Astrocyte (in vitro differentiated cells and primary cell): ENCODE data around the gene GPX7.

ENCODE experiments used
- EZH2 ChIP-seq: IDR thresholded peaks from 2 replicates; pipeline ENCODE4 v1.6.1; 2012; ENCODE audit warnings: mild to moderate bottlenecking, low read length, inconsistent platforms; ENCODE audit not compliant: insufficient read depth
- TF ChIP-seq, protein P1 (sequence below): IDR thresholded peaks from 2 replicates; pipeline ENCODE4 v1.5.1; 2011; ENCODE audit warnings: low read depth, mild to moderate bottlenecking, inconsistent platforms, low read length, moderate library complexity; ENCODE audit not compliant: insufficient read depth

DNA sequence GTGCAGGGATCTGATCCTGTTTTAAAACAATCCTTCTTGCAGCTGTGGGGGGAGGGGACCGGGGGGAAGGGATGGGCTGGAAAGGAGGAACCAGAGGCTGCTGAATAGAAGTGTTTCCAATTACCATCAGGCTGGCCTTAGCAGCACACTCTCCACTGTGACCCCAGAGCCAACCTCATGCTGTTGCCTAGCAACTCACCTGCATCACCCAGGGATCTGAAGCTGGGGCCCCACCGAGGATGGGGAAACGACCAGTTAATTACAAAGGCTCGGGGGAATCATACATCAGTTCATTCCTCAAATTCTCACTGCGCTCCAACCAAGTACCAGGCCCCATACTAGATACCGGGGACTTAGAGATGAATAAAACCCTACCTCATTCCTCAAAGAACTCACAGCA lies 11.9 kb upstream of the GPX7 start:
- TF ChIP-seq EZH2, result no peak
- TF ChIP-seq, protein P1, sequence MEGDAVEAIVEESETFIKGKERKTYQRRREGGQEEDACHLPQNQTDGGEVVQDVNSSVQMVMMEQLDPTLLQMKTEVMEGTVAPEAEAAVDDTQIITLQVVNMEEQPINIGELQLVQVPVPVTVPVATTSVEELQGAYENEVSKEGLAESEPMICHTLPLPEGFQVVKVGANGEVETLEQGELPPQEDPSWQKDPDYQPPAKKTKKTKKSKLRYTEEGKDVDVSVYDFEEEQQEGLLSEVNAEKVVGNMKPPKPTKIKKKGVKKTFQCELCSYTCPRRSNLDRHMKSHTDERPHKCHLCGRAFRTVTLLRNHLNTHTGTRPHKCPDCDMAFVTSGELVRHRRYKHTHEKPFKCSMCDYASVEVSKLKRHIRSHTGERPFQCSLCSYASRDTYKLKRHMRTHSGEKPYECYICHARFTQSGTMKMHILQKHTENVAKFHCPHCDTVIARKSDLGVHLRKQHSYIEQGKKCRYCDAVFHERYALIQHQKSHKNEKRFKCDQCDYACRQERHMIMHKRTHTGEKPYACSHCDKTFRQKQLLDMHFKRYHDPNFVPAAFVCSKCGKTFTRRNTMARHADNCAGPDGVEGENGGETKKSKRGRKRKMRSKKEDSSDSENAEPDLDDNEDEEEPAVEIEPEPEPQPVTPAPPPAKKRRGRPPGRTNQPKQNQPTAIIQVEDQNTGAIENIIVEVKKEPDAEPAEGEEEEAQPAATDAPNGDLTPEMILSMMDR, result no peak
